Measurements from ENCODE around the gene ASB8. TPM values are rescaled to one million over a fixed set of nuclear protein-coding genes. Genes with fewer than 3 reads are reported as not detected.
"Not testable (repeated sequence)": the region's sequence is repeated elsewhere in the genome, so short reads cannot be mapped to it uniquely, and the experiment has no call there.

Gene ASB8
- total RNA-seq, 1 donor from 2014 or later = 30.0 TPM

DNA sequence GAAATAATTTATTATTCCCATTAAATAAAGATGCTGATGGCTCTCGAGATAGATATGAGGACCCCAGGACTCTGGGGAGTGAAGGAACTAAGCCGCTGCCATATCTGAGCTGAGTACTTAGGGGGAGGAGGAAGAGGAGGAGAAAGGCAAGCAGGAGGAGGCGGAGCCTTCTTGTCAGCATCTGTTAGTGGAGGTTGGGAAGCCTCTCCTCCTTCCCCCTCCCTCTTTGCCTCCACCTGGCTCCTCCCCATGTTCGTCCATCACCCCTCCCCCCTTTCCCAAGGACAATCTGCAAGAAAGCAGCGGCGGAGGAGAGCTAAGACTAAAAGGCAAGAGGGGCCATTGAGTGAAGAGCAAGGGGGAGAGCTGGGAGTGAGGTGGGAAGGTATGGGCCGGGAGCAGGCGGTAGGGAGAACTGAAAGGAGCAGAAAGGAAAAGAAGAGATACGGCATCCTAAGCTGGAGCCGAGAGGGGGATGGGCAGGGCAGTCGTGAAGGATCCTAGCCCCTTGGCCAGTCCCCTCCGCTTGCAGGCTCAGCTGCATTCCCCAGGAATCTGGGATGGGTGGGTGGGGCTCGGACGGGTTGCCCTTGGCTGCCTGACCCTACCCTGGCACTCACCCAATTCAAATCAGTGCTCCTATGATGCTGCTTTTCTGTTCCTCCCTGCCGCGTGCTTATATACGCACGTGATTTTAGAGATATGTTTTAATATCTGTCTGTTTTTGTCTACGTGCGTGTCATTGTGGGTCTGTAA lies 38.1 kb downstream of the ASB8 start, which contains the start of gene PFKM:
Gene PFKM (plus strand): TSS at position 287 of the 756 bp plus-strand sequence. CDS start 3,411 bp downstream, outside the sequence.
- peak within 1 kb of the TSS; percentile 98 for H3K4me3 Mint-ChIP-seq
- H3K9me3 Mint-ChIP-seq = no peaks in the 10 kb centered on the region
- H3K27me3 Mint-ChIP-seq = peaks cover 25% of the 10 kb centered on the region
- H3K36me3 Mint-ChIP-seq (ENCODE audit: low read depth) = peaks cover 13% of the 10 kb centered on the region
- peak within 1 kb of the TSS; percentile 91 for H3K27ac Mint-ChIP-seq
- intact Hi-C loops (cut with micrococcal nuclease) = loop anchor here (1.0 kb wide), 3 partner anchors 13 to 231 kb away; partner anchors contain the start of genes ASB8, SENP1 and ZNF641
- H3K4me1 Mint-ChIP-seq = peaks cover 18% of the 10 kb centered on the region
- DNase-seq = peak; percentile 92

DNA sequence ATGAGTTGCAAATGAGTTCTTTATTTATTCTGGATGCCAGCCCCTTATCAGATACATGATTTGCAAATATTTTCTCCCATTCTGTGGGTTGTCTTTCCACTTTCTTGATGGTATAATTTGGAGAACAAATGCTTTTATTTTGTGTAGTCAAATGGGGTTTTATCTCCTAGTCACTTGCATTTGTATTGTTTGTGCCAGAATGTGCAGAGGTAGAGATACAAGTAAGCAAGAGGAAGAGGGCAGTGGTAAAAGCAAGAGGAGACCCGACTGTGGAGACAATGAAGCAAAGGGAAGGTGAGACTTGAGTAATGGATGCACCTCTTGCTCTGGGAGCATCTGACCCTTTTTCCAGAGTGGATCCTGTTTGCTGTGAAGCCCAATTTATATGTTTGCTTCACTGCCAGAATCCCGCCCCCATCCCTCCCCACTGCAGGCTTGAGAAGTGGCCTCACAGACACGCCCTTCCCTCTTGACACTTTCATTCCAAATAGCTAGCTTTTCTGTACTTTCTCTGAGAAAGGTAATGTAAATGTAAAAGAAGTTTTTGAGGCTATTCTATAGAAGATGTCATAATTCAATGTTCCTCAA lies 38.9 kb downstream of the ASB8 start:
- Mint-ChIP-seq H3K27ac (no peak overlapping the region), H3K4me1 (peaks cover 18% of the 10 kb centered on the region), H3K9me3 (no peaks in the 10 kb centered on the region), H3K27me3 (peaks cover 29% of the 10 kb centered on the region), H3K4me3 (peak overlapping the region; percentile 98), H3K36me3 (ENCODE audit: low read depth) (peaks cover 9% of the 10 kb centered on the region)
- DNase-seq = no peak
- intact Hi-C loops (cut with micrococcal nuclease) = no loop called here

DNA sequence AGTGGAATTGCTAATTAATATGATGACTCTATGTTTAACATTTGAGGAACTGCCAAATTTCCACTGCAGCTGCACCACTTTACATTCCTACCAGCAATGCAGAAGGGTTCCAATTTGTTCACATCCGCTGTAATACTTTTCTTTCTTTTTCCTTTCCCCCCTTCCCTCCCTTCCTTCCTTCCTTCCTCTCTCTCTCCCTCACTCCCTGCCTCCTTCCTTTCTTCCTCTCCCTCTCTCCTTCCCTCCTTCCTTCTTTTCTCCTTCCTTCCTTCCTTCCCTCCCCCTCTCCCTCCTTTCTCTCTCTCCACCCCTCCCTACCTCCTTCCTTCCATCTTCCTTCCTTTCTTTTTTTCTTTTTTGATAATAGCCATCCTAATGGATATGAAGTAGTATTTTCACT lies 41.4 kb downstream of the ASB8 start:
- H3K9me3 Mint-ChIP-seq = no peaks in the 10 kb centered on the region
- peaks cover 29% of the 10 kb centered on the region for H3K27me3 Mint-ChIP-seq
- no peak overlapping the region for H3K4me3 Mint-ChIP-seq
- no peak overlapping the region for H3K27ac Mint-ChIP-seq
- peaks cover 16% of the 10 kb centered on the region for H3K4me1 Mint-ChIP-seq
- DNase-seq = no peak
- peaks cover 5% of the 10 kb centered on the region for H3K36me3 Mint-ChIP-seq (ENCODE audit: low read depth)
- intact Hi-C loops (cut with micrococcal nuclease) = no loop called here

DNA sequence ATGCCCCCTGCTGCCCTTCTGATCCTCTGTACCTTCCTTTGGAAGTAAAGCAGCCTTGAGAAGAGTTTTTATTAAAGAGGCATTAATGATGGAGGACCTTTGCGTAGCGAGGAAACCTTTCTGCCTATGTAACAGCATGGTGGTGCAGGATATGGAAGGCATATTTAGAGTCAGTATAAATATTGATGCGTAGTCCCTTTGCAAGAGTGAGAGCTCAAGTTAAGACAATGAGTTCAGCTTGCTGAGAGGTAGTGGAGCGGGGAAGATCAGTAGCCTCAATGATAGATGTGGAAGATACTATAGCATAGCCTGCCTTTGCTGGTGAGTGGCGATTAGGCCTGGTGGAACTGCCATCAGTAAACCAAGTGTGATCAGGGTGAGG lies 46.0 kb downstream of the ASB8 start:
- H3K36me3 Mint-ChIP-seq (ENCODE audit: low read depth); H3K9me3 Mint-ChIP-seq; DNase-seq; H3K27ac Mint-ChIP-seq; H3K4me3 Mint-ChIP-seq; intact Hi-C loops (cut with micrococcal nuclease): not testable (repeated sequence)
- peaks cover 19% of the 10 kb centered on the region for H3K4me1 Mint-ChIP-seq
- peaks cover 27% of the 10 kb centered on the region for H3K27me3 Mint-ChIP-seq

DNA sequence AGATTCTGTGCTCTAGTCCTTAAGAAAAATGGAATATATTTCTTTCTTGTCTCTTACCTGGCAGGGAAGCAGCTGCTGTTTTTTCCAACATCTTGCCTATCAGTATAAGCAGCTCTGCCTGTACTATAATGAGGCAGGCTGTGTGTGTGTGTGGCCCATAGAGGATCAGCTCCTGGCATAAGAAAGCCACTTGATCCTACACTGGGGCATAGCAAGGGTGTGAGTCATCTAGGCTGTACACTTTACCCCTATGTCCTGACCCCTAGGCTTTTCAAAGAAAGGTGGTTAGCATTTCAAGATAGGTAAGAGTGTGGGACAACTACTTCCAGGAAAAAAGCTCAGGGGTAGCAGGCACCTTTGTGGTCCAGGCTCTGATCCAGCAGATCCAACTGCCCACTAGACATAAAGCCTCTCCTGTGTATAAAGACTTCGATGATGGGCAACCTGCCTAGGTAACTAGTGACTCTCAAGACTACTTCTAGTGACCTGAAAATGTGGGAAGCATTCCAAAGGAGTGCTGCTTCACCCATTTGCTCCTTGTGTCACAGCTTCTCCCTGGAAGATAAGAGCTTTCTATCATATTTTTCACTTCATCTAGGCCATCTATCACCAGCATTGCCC lies 46.5 kb downstream of the ASB8 start:
- H3K9me3 Mint-ChIP-seq = no peaks in the 10 kb centered on the region
- DNase-seq = no peak
- H3K4me1 Mint-ChIP-seq = peaks cover 20% of the 10 kb centered on the region
- H3K27me3 Mint-ChIP-seq = peaks cover 23% of the 10 kb centered on the region
- no peak overlapping the region for H3K27ac Mint-ChIP-seq
- H3K4me3 Mint-ChIP-seq = no peak overlapping the region
- intact Hi-C loops (cut with micrococcal nuclease) = no loop called here
- no peaks in the 10 kb centered on the region for H3K36me3 Mint-ChIP-seq (ENCODE audit: low read depth)

DNA sequence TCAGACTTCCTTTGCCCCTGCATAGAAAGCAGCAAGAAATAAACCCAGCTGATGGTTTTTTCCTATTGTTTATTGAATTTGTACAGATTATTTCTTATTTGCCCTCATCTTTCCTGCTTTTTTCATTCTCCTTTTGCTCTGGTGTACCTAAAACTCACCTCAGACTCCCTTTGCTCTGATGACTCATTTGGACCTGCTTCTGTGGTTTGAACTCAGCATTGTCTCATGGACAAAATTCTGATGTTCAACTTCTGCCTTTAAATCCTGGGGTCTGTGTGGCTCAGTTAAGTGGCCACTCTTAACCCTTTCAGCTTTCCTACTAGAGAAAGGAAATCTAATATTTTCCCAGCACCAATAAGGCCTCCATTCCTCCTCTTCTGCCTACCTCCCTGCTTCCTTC lies 47.9 kb downstream of the ASB8 start:
- DNase-seq = no peak
- Mint-ChIP-seq H3K27ac (peak overlapping the region; percentile 0), H3K36me3 (ENCODE audit: low read depth) (peaks cover 4% of the 10 kb centered on the region), H3K9me3 (no peaks in the 10 kb centered on the region), H3K27me3 (peaks cover 12% of the 10 kb centered on the region), H3K4me1 (peaks cover 24% of the 10 kb centered on the region), H3K4me3 (no peak overlapping the region)
- intact Hi-C loops (cut with micrococcal nuclease) = loop anchor here (5.0 kb wide), 1 partner anchor 207 kb away; the partner anchor contains the start of gene VDR

GRCh38 chr12:48106681-48107613 lies 50.4 kb downstream of the ASB8 start:
- H3K4me3 Mint-ChIP-seq = peak overlapping the region; percentile 97
- DNase-seq = no peak
- peak overlapping the region; percentile 95 for H3K27ac Mint-ChIP-seq
- H3K9me3 Mint-ChIP-seq = no peaks in the 10 kb centered on the region
- peaks cover 35% of the 10 kb centered on the region for H3K4me1 Mint-ChIP-seq
- intact Hi-C loops (cut with micrococcal nuclease) = loop anchor here (1.0 to 5.0 kb wide), 7 partner anchors 12 to 892 kb away; partner anchors contain the start of genes ASB8, CCDC184, PFKM and VDR
- peaks cover 7% of the 10 kb centered on the region for H3K36me3 Mint-ChIP-seq (ENCODE audit: low read depth)
- H3K27me3 Mint-ChIP-seq = peaks cover 6% of the 10 kb centered on the region

DNA sequence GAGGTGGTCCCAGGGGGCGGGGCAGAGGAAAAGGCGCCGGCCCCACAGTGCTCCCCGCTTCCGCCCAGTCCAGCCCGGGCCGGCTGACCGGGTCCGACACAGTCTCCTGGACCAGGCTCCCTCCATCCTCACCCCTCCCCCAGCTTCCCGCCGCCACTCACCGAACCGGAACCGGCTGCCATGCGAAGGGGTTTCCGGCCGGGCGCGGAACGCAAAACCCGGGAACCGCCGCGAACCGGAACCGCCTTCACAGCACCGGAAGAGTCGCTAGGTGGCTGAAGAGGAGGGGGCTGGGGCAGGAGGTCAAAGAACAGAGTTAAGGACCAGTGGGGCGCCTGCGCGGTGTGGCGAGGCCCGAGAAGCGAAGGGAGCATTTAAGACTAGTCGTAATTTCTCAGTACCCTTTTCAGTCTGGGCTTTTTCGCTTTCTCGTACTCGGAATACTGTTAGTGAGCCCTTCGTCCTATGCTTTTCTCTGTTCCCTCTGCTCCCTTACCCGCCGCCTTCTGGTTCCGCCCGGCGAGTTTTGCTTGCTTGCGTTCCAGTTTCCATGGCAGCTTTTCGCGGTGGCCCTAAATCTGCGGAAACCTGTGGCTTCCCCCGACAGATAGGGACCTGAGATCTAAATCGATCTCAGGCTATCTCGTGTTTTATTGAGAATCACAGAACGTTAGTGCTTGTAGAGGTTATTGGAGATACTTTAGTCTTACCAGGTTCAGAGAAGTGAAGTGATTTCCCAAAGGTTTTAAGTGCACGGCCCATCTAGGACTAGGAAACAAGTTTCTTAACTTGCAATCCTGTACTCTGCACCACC lies 51.2 kb downstream of the ASB8 start, which contains the start of gene SENP1:
Gene SENP1 (minus strand): TSS at position 213 of the 814 bp plus-strand sequence. CDS start 4,607 bp downstream, outside the sequence.
- Mint-ChIP-seq H3K9me3 (no peaks in the 10 kb centered on the region), H3K4me1 (peaks cover 39% of the 10 kb centered on the region), H3K36me3 (ENCODE audit: low read depth) (peaks cover 8% of the 10 kb centered on the region), H3K27ac (peak within 1 kb of the TSS; percentile 95), H3K27me3 (peaks cover 6% of the 10 kb centered on the region), H3K4me3 (peak within 1 kb of the TSS; percentile 97)
- peak; percentile 97 for DNase-seq
- intact Hi-C loops (cut with micrococcal nuclease) = loop anchor here (1.0 to 5.0 kb wide), 7 partner anchors 13 to 891 kb away; partner anchors contain the start of genes ASB8, CCDC184, PFKM and VDR

- peaks cover 6% of the 10 kb centered on the region for H3K27me3 Mint-ChIP-seq
- peak overlapping the region; percentile 97 for H3K4me3 Mint-ChIP-seq
- DNase-seq = peak; percentile 86
- intact Hi-C loops (cut with micrococcal nuclease) = loop anchor here (5.0 kb wide), 1 partner anchor 203 kb away; the partner anchor contains the start of gene VDR
- peaks cover 8% of the 10 kb centered on the region for H3K36me3 Mint-ChIP-seq (ENCODE audit: low read depth)
- no peaks in the 10 kb centered on the region for H3K9me3 Mint-ChIP-seq
- H3K27ac Mint-ChIP-seq = peak overlapping the region; percentile 95
- H3K4me1 Mint-ChIP-seq = peaks cover 39% of the 10 kb centered on the region
Measured at GRCh38 chr12:48105321-48105866, 51.9 kb downstream of the ASB8 start.

DNA sequence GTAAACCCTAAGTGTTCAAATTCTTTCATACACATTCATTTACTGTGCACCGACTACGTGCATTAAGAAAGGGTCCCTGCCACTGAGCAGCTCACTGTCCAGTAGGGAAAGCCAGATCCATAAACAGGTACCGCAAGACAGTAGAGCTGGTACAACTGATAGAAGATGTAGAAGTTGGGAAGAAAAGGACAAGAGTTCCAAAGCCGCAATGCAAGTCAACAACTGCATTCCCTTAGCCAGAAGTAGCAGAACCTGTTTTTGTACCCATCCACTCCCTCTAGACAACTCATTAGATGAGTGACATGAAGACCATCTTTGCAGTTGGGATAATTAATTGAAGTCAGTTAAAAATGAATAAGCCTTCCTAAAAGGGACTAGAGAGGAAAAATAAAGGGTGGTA lies 52.8 kb downstream of the ASB8 start:
- H3K36me3 Mint-ChIP-seq (ENCODE audit: low read depth) = peaks cover 11% of the 10 kb centered on the region
- intact Hi-C loops (cut with micrococcal nuclease) = no loop called here

More for the DNA sequence above, 52.8 kb downstream of the ASB8 start:
- Mint-ChIP-seq H3K27ac (peak overlapping the region; percentile 95), H3K9me3 (no peaks in the 10 kb centered on the region), H3K4me3 (peak overlapping the region; percentile 97), H3K4me1 (peaks cover 38% of the 10 kb centered on the region), H3K27me3 (peaks cover 3% of the 10 kb centered on the region)
- DNase-seq = no peak

Data from activated CD4-positive, alpha-beta T cell treated with anti-CD3 and anti-CD28 coated beads, Interleukin-2, amount 10 ng/mL, durations not matched to agents 24 days and 14 days (primary cell).